Lower leg skin (tissue), 4 donors: Measurements from ENCODE around the gene MYL12A. TPM values are rescaled to one million over a fixed set of nuclear protein-coding genes. Genes with fewer than 3 reads are reported as not detected.
"Not testable (repeated sequence)": the region's sequence is repeated elsewhere in the genome, so short reads cannot be mapped to it uniquely, and the experiment has no call there.

Source experiments
- DNase-seq, 2 donors: peaks; one replicate each; pipeline ENCODE4 v3.0.0-alpha.2; 2019; ENCODE audit warnings: low spot score in 2 of 2
- H3K4me3 ChIP-seq: fragments of 200-600 bp; sonication (generic); 2 replicates; pipeline ENCODE4 v1.5.1; 2017; ENCODE audit warnings: mild to moderate bottlenecking, low read depth; ENCODE audit not compliant: poor library complexity, severe bottlenecking
- POLR2A ChIP-seq, 2 donors: fragments of 450-650 bp; IDR thresholded peaks; one replicate each; pipeline ENCODE4 v1.6.1; 2016 to 2017; ENCODE audit warnings: antibody characterized with exemption in 2 of 2, mild to moderate bottlenecking in 1 of 2, moderate library complexity in 1 of 2
- WGBS, 2 donors: methylation state at CpG; one replicate each; pipeline ENCODE4 v1.1.5; 2018; 5-methylcytosine and 5-hydroxymethylcytosine counted together
- intact Hi-C: fragments of 100-400 bp; cut with DNase I; formaldehyde crosslinking; loops from one replicate; pipeline ENCODE4 v1.15.0; 2023; ENCODE audit warnings: low total_unique reads
- total RNA-seq, 4 donors: library from RNA; depleted of rRNA; stranded (reverse); fragments of >200 nt; gene quantifications; one replicate each; pipeline ENCODE4 v1.1.0, GENCODE V29; 2016
- TF ChIP-seq, protein P1 (sequence below), 3 donors: fragments of 450-650 bp; IDR thresholded peaks; one replicate each; pipeline ENCODE4 v1.5.1; 2016; ENCODE audit warnings: antibody characterized with exemption in 3 of 3, mild to moderate bottlenecking in 3 of 3, moderate library complexity in 2 of 3

The MYL12A gene
- total RNA-seq, 4 donors from 2014 or later: 240 to 337 (median 294) TPM

DNA sequence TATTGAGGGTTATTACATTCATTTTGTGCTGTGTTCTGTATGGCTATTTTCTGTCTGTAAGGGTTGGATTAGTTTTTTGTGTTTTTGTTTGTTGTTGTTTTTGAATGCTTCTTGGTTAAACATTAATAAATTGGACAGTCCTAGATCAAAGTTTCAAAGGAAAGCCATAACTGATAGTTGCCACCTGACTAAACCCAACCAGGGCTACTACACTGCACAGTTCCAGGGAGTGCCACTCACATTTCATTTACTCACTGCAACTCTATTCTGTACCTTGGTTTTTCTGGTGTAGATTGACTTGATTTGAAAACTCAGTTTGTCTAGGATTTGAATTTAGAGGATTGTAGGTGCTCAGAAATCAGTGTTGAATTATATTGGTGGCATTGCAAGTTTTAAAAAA is 20.7 kb downstream of the MYL12A start:
- no peak for DNase-seq
- TF ChIP-seq POLR2A (IDR thresholded peaks at IDR 0.05): no peak
- TF ChIP-seq, protein P1, sequence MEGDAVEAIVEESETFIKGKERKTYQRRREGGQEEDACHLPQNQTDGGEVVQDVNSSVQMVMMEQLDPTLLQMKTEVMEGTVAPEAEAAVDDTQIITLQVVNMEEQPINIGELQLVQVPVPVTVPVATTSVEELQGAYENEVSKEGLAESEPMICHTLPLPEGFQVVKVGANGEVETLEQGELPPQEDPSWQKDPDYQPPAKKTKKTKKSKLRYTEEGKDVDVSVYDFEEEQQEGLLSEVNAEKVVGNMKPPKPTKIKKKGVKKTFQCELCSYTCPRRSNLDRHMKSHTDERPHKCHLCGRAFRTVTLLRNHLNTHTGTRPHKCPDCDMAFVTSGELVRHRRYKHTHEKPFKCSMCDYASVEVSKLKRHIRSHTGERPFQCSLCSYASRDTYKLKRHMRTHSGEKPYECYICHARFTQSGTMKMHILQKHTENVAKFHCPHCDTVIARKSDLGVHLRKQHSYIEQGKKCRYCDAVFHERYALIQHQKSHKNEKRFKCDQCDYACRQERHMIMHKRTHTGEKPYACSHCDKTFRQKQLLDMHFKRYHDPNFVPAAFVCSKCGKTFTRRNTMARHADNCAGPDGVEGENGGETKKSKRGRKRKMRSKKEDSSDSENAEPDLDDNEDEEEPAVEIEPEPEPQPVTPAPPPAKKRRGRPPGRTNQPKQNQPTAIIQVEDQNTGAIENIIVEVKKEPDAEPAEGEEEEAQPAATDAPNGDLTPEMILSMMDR (IDR thresholded peaks at IDR 0.05): no peak
- intact Hi-C loops: no loop called here
- no peak overlapping the region for H3K4me3 ChIP-seq

DNA sequence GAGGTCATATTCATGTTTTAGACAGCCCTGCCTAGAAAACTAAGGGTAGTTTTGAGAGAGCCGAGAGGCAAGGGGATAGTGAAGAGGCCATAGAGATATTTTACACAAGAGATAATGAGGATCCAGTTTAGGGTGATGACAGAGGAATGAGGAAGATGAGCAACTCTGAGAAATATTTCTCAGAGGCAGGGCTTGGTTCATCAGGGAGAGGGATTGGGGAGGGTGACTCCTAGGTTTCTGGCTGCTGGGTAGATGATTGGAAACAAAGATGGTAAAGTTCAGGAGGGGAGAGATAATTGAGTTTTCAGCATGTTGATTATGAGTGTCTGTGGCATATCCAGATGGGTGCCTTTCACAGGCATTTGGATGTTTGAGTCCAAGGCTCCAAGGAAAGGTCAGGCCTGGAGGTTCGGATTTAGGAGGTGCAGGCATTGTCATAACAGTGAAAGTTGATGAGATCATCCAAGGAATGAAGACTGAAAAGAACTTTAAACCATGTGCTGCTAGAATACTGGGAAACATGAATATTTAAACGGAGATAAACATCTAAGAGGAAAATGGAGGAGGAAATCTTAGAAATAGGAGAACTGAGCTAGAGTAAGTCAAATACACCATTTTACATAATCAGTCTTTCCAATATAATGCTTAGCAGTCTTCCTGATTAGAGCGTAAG is 21.8 kb downstream of the MYL12A start:
- H3K4me3 ChIP-seq: no peak overlapping the region
- TF ChIP-seq, protein P1 (IDR thresholded peaks at IDR 0.05): no peak
- TF ChIP-seq POLR2A (IDR thresholded peaks at IDR 0.05): no peak
- no peak for DNase-seq
- 63 to 65% methylated on average over 4 of the region's 4 CpGs for WGBS, 2 donors
- intact Hi-C loops: no loop called here

DNA sequence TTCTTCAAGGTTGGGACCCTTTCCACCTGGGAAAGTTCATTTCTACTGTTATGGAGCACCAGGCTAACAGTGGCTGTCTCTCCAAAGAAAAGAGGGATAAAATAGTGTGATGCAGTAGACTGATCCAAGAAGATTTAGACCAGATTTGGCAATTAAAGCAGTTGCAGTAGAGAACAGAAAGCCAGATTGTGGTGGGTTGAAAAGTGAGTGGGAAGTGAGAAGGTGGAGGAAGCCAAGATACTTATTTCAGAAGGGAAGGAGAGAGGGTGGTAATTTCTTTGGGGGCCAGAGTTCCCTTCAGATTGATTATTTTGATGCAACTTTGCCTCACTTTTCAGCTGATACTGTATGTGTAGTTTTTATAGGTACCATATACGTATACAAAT is 22.3 kb downstream of the MYL12A start:
- DNase-seq: no peak
- intact Hi-C loops: loop anchor here (10.0 kb wide), 1 partner anchor 175 kb away; no protein-coding TSS in a partner anchor
- no peak overlapping the region for H3K4me3 ChIP-seq
- TF ChIP-seq, protein P1 (IDR thresholded peaks at IDR 0.05): no peak
- TF ChIP-seq POLR2A (IDR thresholded peaks at IDR 0.05): no peak
- WGBS, 2 donors: 94 to 100% methylated on average over 1 of the region's 1 CpG

DNA sequence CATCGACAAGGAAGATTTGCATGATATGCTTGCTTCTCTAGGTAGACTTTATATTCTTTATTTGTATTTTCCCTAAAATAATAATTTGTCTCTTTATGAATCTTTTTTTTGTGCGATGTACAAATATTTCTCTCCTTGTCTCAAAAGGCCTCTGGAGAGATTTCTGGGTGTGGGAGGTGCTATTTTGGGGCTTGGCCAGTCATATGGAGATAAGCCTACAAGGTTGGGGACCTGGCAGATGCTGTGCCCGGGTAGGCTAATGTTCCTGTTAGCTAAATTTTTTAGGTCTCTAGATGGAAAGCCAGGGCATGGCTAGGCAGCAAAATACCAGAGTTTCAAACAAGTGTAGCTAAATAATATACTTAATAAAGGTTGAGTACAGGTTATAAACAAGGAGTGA is 25.4 kb downstream of the MYL12A start:
- DNase-seq: no peak
- H3K4me3 ChIP-seq: no peak overlapping the region
- TF ChIP-seq, protein P1 (IDR thresholded peaks at IDR 0.05): no peak
- no peak for TF ChIP-seq POLR2A (IDR thresholded peaks at IDR 0.05)
- intact Hi-C loops: loop anchor here (10.0 kb wide), 1 partner anchor 172 kb away; no protein-coding TSS in a partner anchor
- WGBS, 2 donors: 53 to 59% methylated on average over 3 of the region's 3 CpGs

DNA sequence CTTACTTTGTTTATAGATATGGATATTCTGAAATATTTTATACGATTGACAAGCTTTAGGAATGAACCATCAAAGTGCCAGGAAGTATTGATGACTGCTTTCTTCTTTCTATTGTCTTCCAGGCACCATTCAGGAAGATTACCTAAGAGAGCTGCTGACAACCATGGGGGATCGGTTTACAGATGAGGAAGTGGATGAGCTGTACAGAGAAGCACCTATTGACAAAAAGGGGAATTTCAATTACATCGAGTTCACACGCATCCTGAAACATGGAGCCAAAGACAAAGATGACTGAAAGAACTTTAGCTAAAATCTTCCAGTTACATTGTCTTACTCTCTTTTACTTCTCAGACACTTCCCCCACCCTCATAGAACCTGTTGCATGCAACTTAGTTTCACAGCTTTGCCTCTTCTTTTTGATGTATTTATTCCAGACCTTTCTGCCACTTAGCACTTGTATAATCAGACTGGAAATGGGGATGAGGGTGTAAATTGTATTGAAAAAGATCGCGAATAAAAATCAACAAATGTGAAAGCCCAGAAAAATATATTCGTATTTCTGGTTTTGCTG is 30.1 kb downstream of the MYL12A start:
- intact Hi-C loops: loop anchor here (2.0 to 10.0 kb wide), 2 partner anchors 167 to 389 kb away; no protein-coding TSS in a partner anchor
- H3K4me3 ChIP-seq, DNase-seq: not testable (repeated sequence)
- 71 to 81% methylated on average over 7 of the region's 7 CpGs for WGBS, 2 donors

DNA sequence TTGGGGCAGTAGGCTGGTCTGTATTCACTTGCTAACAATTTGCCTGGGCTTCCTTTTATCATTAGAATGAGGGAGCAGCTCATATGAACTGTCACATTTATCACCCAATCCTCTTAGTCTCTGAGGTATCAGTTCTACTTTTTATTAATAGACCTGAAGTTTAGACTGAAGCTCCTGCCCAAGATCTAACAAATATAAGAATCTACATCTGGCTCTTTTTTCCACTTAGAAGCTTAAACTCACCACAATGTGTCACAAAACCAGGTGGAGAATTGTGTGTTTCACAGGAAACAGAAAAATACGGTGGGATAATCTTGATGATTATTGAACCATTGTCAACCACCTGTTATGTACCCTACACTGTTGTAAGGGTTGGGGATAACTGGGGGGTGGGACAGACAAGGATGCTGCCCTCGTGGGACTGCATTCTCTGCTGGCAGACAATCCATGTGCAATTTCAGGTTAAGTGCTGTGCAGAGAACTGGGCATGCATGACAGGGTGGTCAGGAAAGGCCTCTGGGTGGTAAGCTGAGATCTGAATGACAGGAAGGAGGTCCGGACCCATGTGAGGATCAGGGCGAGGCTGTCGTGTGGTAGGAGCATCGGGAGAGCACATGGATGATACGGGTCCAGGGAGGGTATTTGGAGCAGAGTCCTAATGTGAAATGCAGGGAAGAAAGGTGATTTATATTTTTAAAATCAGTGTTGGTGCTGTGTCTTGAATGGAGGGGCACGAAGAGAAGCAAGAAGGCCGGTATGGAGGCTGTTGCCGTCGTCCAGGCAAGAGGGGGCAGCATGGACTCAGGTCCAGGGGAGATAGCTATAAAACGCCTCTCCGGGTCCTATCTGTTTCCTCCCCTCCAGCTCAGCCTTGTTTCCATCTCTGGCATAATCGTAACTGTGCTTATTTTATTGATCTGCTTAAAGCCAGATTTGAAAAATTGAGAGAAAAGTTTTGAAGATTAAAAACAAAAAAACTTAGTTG is 31.9 kb downstream of the MYL12A start:
- TF ChIP-seq POLR2A (IDR thresholded peaks at IDR 0.05): no peak
- TF ChIP-seq, protein P1 (IDR thresholded peaks at IDR 0.05): no peak
- 29 to 34% methylated on average over 14 of the region's 14 CpGs for WGBS, 2 donors
- DNase-seq: no peak
- intact Hi-C loops: loop anchor here (2.0 to 10.0 kb wide), 2 partner anchors 165 to 387 kb away; no protein-coding TSS in a partner anchor
- no peak overlapping the region for H3K4me3 ChIP-seq
